ENCODE results near the gene MIS18A.

- TF ChIP-seq CTCF (conservative IDR thresholded peaks at IDR 0.05): no peak
- TF ChIP-seq EZH2 (IDR thresholded peaks at IDR 0.05; ENCODE audit: low read depth): no peak
Observed at GRCh38 chr21:32312976-32313375, 34.1 kb upstream of the MIS18A start.
